NCI-H1417 (cell line): ENCODE results near the gene IGLL1.
"Not testable (repeated sequence)": the region's sequence is repeated elsewhere in the genome, so short reads cannot be mapped to it uniquely, and the experiment has no call there.

Experiments
- DNase-seq, 3 experiments: peaks; one replicate each; lab custom pipeline; 2025; lab: John Stamatoyannopoulos, UW

The IGLL1 gene

GRCh38 chr22:23541849-23542281, 38.2 kb downstream of the IGLL1 start:
- peak in 1 of 3 experiments; percentile 26 for DNase-seq

DNA sequence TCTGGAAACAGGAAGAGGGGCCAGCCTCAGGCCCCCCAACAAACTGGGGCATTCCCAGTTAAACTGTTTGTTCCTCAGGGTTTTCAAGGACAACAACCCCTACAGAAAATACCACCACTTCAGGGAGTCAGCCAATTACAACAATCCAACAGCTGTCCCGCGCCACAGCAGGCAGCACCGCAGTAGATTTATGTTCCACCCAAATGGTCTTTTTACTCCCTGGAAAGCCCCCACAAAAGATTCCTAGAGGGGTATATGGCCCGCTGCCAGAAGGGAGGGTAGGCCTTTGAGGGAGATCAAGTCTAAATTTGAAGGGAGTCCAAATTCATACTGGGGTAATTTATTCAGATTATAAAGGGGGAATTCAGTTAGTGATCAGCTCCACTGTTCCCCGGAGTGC, 39.3 kb downstream of the IGLL1 start:
- DNase-seq = peak in 1 of 3 experiments; percentile 39

DNA sequence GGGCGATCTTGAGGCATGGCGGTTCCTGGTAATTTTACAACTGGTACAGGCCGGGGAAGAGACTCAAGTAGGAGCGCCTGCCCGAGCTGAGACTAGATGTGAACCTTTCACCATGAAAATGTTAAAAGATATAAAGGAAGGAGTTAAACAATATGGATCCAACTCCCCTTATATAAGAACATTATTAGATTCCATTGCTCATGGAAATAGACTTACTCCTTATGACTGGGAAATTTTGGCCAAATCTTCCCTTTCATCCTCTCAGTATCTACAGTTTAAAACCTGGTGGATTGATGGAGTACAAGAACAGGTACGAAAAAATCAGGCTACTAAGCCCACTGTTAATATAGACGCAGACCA, 40.3 kb downstream of the IGLL1 start:
- DNase-seq = not testable (repeated sequence)

DNA sequence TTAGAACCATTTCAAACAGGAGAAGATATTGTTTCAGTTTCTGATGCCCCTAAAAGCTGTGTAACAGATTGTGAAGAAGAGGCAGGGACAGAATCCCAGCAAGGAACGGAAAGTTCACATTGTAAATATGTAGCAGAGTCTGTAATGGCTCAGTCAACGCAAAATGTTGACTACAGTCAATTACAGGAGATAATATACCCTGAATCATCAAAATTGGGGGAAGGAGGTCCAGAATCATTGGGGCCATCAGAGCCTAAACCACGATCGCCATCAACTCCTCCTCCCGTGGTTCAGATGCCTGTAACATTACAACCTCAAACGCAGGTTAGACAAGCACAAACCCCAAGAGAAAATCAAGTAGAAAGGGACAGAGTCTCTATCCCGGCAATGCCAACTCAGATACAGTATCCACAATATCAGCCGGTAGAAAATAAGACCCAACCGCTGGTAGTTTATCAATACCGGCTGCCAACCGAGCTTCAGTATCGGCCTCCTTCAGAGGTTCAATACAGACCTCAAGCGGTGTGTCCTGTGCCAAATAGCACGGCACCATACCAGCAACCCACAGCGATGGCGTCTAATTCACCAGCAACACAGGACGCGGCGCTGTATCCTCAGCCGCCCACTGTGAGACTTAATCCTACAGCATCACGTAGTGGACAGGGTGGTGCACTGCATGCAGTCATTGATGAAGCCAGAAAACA, 40.8 kb downstream of the IGLL1 start:
- peak in 2 of 3 experiments; percentile 24 to 84 for DNase-seq

DNA sequence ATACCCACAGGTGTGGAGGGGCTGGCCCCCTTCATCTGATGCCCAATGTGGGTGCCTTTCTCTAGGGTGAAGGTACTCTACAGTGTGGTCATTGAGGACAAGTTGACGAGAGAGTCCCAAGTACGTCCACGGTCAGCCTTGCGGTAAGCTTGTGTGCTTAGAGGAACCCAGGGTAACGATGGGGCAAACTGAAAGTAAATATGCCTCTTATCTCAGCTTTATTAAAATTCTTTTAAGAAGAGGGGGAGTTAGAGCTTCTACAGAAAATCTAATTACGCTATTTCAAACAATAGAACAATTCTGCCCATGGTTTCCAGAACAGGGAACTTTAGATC, 41.4 kb downstream of the IGLL1 start:
- DNase-seq = not testable (repeated sequence)

DNA sequence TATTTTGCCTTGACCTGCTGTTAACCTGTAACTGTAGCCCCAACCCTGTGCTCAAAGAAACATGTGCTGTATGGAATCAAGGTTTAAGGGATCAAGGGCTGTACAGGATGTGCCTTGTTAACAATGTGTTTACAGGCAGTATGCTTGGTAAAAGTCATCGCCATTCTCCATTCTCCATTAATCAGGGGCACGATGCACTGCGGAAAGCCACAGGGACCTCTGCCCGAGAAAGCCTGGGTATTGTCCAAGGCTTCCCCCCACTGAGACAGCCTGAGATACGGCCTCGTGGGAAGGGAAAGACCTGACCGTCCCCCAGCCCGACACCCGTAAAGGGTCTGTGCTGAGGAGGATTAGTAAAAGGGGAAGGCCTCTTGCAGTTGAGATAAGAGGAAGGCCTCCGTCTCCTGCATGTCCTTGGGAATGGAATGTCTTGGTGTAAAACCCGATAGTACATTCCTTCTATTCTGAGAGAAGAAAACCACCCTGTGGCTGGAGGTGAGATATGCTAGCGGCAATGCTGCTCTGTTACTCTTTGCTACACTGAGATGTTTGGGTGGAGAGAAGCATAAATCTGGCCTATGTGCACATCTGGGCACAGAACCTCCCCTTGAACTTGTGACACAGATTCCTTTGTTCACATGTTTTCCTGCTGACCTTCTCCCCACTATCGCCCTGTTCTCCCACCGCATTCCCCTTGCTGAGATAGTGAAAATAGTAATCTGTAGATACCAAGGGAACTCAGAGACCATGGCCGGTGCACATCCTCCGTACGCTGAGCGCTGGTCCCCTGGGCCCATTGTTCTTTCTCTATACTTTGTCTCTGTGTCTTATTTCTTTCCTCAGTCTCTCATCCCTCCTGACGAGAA, 42.0 kb downstream of the IGLL1 start:
- DNase-seq = not testable (repeated sequence)

- peak in 2 of 3 experiments; percentile 8 to 15 for DNase-seq
Observed at GRCh38 chr22:23537416-23537815, 42.7 kb downstream of the IGLL1 start.

- peak in 1 of 3 experiments; percentile 9 for DNase-seq
Observed at GRCh38 chr22:23536821-23537345, 43.2 kb downstream of the IGLL1 start.

GRCh38 chr22:23535790-23536661, 44.1 kb downstream of the IGLL1 start:
- peak; percentile 27 to 69 (median 43) for DNase-seq

DNA sequence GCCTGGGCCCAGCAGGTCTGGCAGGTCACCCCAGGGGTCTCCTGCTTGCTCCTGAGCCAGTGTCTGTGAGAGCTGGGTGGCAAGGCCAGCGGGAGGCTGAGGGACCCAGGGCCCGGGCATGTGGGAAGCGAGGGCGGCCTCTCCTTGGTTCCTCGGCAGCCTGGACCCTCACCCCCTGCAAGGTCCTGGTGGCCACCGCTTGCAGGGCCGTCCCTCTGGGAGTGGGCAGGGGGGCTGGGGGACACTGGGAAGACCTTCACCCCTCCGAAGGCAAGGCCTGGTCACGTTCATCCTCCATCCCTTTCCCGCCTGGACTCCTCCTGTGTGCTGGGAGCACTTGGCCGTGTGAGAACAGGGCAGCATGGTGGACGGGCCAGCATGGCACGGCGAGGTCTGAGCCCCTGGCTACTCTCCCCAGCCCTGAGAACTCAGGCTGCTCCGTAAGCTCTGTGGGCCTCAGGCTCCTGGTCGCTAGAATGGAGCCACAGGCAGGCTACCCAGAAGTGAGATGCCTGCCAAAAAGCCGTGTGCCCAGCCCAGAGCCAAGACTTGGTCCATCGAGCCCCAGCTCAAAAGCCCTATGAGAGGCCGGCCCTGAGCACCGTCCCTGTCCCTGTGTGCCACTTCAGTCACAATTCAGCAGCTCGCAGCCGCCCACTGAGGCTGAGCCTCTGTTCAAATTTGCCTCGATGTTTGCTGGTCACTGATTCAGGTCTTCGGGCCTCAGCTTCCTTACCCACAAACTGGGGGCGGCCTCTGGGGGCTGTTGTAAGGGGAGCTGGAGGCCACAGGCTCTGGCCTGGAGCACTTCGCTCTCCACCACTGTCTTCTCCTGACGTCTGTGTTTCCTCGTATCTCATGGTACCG, 45.0 kb downstream of the IGLL1 start:
- no peak for DNase-seq

GRCh38 chr22:23534201-23534850, 45.8 kb downstream of the IGLL1 start:
- no peak for DNase-seq

GRCh38 chr22:23533771-23534191, 46.3 kb downstream of the IGLL1 start:
- no peak for DNase-seq

DNA sequence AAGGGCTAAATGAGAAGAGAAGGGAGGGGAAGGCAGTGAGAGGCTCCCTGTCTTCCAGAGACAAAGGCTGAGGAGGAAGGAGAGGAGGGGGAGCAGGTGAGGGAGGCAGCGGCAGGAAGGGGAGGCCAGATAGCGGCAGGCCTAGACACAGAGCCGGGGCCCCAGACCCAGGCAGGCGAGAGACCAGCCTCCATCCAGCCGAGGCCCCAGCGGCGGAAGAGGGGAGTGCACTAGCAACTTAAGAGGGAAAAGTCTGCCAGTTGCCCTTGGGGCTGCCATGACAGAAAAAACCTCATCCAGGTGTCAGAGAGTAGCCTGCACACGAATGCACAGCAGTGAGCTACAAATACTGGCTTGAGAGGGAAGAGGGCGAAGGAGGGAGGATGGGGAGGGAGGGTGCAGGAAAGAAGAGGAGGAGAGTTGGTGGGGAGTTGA, 46.7 kb downstream of the IGLL1 start:
- DNase-seq = peak; percentile 2 to 39 (median 8)

- peak in 1 of 3 experiments; percentile 0 for DNase-seq
Observed at GRCh38 chr22:23532731-23533130, 47.4 kb downstream of the IGLL1 start.

- no peak for DNase-seq
Observed at GRCh38 chr22:23531966-23532705, 48.0 kb downstream of the IGLL1 start.

GRCh38 chr22:23531283-23531956, 48.7 kb downstream of the IGLL1 start:
- no peak for DNase-seq

- DNase-seq = no peak
Observed at GRCh38 chr22:23530766-23531282, 49.3 kb downstream of the IGLL1 start.

DNA sequence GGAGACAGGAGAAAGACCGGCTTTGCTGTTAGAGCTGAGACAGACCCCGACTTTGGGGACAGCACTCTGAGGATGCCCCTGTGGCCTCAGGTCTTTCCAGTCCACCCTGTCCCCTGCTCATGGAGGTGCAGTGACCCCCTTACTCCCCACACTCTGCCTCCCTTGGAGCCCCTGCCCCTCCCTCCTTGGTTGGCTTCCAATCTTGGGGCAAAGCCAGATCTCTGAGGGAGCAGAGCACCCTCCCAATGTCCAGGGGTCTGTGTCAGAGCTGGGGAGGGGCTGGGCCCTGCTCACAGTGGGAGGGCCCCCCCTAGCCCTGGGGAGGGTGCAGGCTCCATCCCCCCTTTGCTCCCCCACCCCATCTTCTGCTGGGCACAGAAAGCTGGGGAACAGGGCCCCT, 50.0 kb downstream of the IGLL1 start:
- no peak for DNase-seq
